Panc1 (cell line): ENCODE measurements around the gene SPINDOC.

Experiments
- POLR2AphosphoS5 ChIP-seq: IDR thresholded peaks from 2 replicates; pipeline ENCODE4 v1.6.1; 2012; ENCODE audit warnings: mild to moderate bottlenecking, low read depth, low read length, moderate library complexity
- SIN3A ChIP-seq: IDR thresholded peaks from 2 replicates; pipeline ENCODE4 v1.6.1; 2012; ENCODE audit warnings: low read depth, mild to moderate bottlenecking, low read length, moderate library complexity, borderline replicate concordance; ENCODE audit not compliant: insufficient read depth
- TF ChIP-seq, protein P1 (sequence below): fragments of 450-650 bp; IDR thresholded peaks from 2 replicates; pipeline ENCODE4 v1.5.1; 2017; ENCODE audit warnings: mild to moderate bottlenecking

DNA sequence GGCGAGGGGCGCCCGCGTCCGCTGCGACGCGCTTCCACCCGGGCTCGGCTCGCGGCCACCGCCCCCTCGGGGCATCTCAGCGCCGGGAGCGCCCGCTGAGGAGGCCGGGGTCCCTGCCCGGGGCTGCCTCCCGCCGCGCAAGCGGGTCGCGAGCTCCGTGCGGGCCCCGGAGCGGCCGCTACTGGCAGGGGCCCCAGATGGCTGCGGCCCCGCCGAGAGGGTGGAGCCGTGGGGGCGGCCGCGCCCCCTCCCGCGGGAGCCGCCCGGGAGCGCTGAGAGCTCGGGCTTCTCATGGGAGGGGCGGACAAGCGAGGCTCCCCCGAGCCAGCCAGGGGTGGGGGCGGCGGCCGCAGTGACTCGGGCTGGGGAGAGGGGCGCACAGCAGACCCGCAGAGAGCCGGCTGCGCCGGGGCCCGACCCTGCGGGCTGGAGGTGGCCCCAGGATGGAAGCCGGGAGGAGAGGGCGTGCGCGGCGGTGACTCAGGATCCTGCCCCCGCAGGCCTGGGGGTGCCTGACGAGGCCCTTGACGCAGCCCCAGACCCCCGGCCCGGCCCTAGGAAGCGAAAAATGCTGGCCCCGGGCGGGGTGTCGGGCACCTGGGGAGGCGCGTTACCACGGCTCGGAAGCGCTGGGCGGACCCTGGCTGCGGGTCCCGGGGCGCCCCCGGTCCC is 44.1 kb upstream of the SPINDOC start:
- TF ChIP-seq, protein P1, sequence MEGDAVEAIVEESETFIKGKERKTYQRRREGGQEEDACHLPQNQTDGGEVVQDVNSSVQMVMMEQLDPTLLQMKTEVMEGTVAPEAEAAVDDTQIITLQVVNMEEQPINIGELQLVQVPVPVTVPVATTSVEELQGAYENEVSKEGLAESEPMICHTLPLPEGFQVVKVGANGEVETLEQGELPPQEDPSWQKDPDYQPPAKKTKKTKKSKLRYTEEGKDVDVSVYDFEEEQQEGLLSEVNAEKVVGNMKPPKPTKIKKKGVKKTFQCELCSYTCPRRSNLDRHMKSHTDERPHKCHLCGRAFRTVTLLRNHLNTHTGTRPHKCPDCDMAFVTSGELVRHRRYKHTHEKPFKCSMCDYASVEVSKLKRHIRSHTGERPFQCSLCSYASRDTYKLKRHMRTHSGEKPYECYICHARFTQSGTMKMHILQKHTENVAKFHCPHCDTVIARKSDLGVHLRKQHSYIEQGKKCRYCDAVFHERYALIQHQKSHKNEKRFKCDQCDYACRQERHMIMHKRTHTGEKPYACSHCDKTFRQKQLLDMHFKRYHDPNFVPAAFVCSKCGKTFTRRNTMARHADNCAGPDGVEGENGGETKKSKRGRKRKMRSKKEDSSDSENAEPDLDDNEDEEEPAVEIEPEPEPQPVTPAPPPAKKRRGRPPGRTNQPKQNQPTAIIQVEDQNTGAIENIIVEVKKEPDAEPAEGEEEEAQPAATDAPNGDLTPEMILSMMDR: no peak
- TF ChIP-seq SIN3A (no peak), POLR2AphosphoS5 (no peak)
